NCI-H748 (cell line): Measurements from ENCODE around the gene PAWR.
"Not testable (repeated sequence)": the region's sequence is repeated elsewhere in the genome, so short reads cannot be mapped to it uniquely, and the experiment has no call there.

Experiments
- DNase-seq: peaks from one replicate; lab custom pipeline; 2025; ENCODE audit not compliant: unreplicated experiment; lab: John Stamatoyannopoulos, UW

PAWR gene

GRCh38 chr12:79650440-79650839 is 40.3 kb downstream of the PAWR start:
- no peak for DNase-seq

GRCh38 chr12:79648881-79649280 is 41.9 kb downstream of the PAWR start:
- no peak for DNase-seq

GRCh38 chr12:79646843-79647242 is 43.9 kb downstream of the PAWR start:
- not testable (repeated sequence) for DNase-seq

- DNase-seq = no peak
These were observed 45.5 kb downstream of the PAWR start for GRCh38 chr12:79645235-79645630.

- DNase-seq = peak; percentile 12
These were observed 46.2 kb downstream of the PAWR start for GRCh38 chr12:79644274-79645234.

- DNase-seq = no peak
These were observed 46.9 kb downstream of the PAWR start for GRCh38 chr12:79643821-79644220.

- no peak for DNase-seq
These were observed 52.3 kb downstream of the PAWR start for GRCh38 chr12:79638490-79638889.

- DNase-seq = no peak
These were observed 53.7 kb downstream of the PAWR start for GRCh38 chr12:79637093-79637492.

- DNase-seq = no peak
These were observed 55.1 kb downstream of the PAWR start for GRCh38 chr12:79635676-79636075.

GRCh38 chr12:79634957-79635471 is 55.8 kb downstream of the PAWR start:
- no peak for DNase-seq

GRCh38 chr12:79629561-79629960 is 61.2 kb downstream of the PAWR start:
- no peak for DNase-seq

- not testable (repeated sequence) for DNase-seq
These were observed 64.0 kb downstream of the PAWR start for GRCh38 chr12:79626735-79627134.

- no peak for DNase-seq
These were observed 66.4 kb downstream of the PAWR start for GRCh38 chr12:79624378-79624777.

GRCh38 chr12:79619872-79620562 is 70.7 kb downstream of the PAWR start:
- no peak for DNase-seq

- DNase-seq = no peak
These were observed 71.8 kb downstream of the PAWR start for GRCh38 chr12:79618848-79619404.

- no peak for DNase-seq
These were observed 73.1 kb downstream of the PAWR start for GRCh38 chr12:79617696-79618095.

GRCh38 chr12:79615596-79616560 is 74.9 kb downstream of the PAWR start:
- DNase-seq = no peak

- peak; percentile 9 for DNase-seq
These were observed 76.0 kb downstream of the PAWR start for GRCh38 chr12:79614730-79615129.

GRCh38 chr12:79601908-79602307 is 88.9 kb downstream of the PAWR start:
- DNase-seq = no peak

GRCh38 chr12:79597910-79598309 is 92.9 kb downstream of the PAWR start:
- DNase-seq = no peak
